Upper lobe of left lung (tissue), 4 donors: ENCODE results near the gene CYP2B6.
"Not testable (repeated sequence)": the region's sequence is repeated elsewhere in the genome, so short reads cannot be mapped to it uniquely, and the experiment has no call there.

ENCODE experiments used
- EP300 ChIP-seq, 4 donors: sonication (generic); formaldehyde crosslinking; IDR thresholded peaks; one replicate each; pipeline ENCODE4 v1.5.1; 2017; ENCODE audit warnings: antibody characterized with exemption in 4 of 4, control low read depth in 2 of 4
- TF ChIP-seq, protein P1 (sequence below), 6 experiments: fragments of 450-650 bp in 4 of 6; fragments of 200-600 bp in 2 of 6; sonication (generic) in 2 of 6; IDR thresholded peaks; one replicate each; pipeline ENCODE4 v1.5.1; 2016 to 2019; ENCODE audit warnings: antibody characterized with exemption in 6 of 6

DNA sequence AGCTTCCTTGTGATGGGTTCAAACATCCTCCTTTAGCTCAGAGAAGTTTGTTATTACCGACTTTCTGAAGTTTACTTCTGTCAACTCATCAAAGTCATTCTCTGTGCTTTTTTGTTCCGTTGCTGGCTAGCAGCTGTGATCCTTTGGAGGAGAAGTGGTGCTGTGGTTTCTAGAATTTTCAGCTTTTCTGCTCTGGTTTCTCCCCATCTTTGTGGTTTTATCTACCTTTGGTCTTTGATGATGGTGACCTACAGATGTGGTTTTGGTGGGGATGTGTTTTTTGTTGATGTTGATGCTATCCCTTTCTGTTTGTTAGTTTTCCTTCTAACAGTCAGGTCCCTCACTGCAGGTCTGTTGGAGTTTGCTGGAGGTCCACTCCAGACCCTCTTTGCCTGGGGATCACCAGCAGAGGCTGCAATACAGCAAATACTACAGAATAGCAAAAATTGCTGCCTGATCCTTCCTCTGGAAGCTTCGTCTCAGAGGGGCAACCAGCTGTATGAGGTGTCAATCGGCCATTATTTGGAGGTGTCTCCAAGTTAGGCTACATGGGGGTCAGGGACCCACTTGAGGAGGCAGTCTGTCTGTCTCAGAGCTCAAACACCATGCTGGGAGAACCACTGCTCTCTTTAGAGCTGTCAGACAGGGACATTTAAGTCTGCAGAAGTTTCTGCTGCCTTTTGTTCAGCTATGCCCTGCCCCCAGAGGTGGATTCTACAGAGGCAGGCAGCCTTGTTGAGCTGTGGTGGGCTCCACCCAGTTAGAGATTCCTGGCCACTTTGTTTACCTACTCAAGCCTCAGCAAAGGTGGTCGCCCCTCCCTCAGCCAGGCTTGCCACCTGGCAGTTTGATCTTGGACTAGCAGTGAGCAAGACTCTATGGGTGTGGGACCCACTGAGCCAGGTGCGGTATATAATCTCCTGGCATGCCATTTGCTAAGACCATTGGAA is 20.4 kb upstream of the CYP2B6 start:
- TF ChIP-seq, protein P1, sequence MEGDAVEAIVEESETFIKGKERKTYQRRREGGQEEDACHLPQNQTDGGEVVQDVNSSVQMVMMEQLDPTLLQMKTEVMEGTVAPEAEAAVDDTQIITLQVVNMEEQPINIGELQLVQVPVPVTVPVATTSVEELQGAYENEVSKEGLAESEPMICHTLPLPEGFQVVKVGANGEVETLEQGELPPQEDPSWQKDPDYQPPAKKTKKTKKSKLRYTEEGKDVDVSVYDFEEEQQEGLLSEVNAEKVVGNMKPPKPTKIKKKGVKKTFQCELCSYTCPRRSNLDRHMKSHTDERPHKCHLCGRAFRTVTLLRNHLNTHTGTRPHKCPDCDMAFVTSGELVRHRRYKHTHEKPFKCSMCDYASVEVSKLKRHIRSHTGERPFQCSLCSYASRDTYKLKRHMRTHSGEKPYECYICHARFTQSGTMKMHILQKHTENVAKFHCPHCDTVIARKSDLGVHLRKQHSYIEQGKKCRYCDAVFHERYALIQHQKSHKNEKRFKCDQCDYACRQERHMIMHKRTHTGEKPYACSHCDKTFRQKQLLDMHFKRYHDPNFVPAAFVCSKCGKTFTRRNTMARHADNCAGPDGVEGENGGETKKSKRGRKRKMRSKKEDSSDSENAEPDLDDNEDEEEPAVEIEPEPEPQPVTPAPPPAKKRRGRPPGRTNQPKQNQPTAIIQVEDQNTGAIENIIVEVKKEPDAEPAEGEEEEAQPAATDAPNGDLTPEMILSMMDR (IDR thresholded peaks at IDR 0.05) = not testable (repeated sequence)
- not testable (repeated sequence) for TF ChIP-seq EP300 (IDR thresholded peaks at IDR 0.05)
